ENCODE data around the gene RTP1. TPM values are rescaled to one million over a fixed set of nuclear protein-coding genes. Genes with fewer than 3 reads are reported as not detected.

The RTP1 gene
- total and polyA plus RNA-seq, 3 experiments from 2014 or later: not detected

Other genes with a start within 250 kb of the RTP1 start
- 10 to 100 TPM; 11.3 to 13.1 TPM for gene RPL39L, start 58.0 kb upstream of the RTP1 start, total RNA-seq
- 10.3 TPM for gene RPL39L, start 58.0 kb upstream of the RTP1 start, polyA plus RNA-seq
- not detected for gene MASP1, start 94.3 kb downstream of the RTP1 start, total RNA-seq
- not detected for gene MASP1, start 94.3 kb downstream of the RTP1 start, polyA plus RNA-seq
- gene RTP4, start 170.9 kb downstream of the RTP1 start, total RNA-seq: 1 to 10 TPM; 2.4 to 3.1 TPM
- gene RTP4, start 170.9 kb downstream of the RTP1 start, polyA plus RNA-seq: 12.9 TPM

Measured in CD8-positive, alpha-beta memory T cell (primary cell).